Activated CD8-positive, alpha-beta memory T cell treated with anti-CD3 and anti-CD28 coated beads for 4 hours (primary cell): ENCODE results near the gene C8A.

ENCODE experiments used
- DNase-seq, 2 donors: peaks; one replicate each; pipeline ENCODE4 v3.0.0-alpha.2; 2020; ENCODE audit warnings: low read depth in 2 of 2

C8A gene

DNA sequence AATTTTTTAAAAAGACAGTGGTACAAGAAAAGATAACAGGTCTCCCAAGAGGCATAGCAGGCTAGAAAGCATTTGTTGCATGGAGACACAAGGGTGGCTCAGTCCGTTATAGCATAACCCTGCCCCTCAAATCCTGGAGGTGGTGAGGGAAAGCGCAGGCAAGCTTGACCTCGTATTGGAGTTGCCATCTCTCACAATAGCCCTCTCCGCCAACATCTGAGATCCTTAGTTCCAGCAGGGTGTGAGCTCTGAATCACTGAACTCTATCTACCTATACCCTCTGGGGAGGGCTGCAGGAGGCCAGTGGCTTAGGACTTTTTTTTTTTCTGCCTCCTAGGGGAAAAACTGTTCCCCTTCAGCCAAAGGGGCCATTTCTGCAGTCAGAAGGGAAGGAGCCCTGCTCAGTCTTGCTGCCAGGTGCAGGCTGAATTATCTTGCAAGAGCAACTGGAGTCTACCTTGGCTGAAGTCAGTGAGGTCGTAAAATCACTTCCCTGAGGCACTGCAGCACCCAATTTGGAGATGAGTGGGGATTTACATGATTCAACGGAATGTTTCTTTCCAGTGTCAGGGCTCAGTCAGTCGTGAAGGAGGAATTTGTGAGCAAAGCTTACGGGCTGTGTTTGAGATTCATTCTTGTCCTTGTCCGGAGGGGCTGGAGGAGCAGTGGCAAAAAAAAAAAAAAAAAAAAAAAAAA is 17.2 kb upstream of the C8A start:
- no peak for DNase-seq

DNA sequence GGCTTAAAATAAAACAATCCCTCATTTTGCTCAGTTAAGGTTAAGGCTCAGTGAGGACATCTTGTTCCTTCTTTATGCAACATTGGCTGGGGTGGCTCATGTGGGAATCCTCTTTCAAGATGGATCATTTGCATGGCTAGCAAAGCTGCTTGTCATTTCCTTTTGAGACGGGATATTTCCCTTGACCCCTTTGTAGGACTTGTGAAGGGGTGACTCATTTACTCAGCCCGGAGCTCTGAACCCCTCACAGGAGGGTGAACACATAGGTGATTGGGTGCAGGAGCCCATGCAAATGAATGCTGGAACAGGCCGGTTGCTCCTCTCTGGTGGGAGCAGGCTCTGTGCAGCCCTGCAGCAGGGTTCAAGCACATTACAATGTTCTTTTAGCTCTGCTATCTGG is 15.8 kb upstream of the C8A start:
- no peak for DNase-seq

DNA sequence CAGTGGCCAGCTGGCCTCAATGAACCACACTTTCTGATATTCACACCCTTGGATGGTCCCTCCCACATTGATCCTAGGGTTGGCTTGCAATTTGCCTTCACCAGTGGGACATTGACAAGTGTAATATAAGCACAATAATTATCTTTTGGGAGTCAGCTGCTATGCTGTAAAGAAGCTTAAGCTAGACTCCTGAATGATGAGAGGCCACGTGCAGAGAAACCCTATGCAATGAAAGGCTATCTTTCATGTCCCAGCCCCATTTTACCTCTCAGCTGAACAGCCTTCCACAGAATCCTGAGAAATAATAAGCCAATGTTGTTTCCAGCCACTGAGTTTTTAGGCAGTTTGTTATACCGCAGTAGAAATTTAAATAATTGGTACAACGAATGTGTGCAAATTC is 11.1 kb upstream of the C8A start:
- DNase-seq: no peak

DNA sequence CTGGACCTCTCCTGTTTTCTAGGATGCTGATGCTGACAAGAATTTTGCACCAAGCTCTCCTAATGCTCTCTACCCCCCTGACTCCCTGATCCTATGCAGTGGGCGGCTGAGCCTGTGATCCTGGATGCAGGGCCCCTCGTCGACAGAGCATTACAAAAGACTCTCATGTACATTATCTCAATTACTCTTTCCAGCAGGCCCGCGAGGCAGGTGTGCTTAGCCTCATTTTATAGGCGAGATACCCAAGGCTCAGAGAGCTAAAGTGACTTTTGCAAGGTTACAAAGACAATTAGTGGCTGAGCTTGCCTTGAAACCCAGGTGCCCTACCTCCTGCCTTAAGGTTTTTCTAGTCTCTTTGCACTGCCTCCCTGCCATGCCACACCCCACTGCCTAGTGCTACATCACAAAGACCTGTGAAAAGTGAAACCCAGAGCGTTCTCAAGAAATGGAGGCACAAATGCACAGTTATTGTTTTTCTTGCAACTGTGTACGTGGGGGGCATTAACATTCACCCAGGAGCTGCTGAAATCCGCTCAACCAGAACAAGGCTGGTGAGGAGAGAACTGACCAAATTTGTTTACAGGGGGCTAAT is 10.0 kb upstream of the C8A start:
- no peak for DNase-seq

DNA sequence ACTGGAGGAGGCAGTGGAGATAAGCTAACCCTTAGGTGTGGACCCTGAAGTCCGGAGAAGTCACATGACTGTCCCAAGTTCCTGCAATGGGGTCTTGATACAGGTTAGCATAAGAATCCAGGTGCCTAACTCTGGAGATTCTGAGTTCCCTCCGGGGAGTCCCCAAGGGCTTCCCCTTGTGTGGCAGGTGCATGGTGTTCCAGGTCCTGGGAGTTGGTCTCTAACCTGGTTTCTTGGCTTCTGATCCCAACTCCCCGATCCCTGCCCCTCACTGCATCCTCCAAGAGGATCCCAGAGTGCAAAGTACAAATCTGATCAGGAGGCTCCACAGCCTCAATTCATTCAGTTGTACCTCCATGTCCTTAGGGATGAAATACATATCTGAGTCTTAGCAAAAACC is 9.3 kb upstream of the C8A start:
- DNase-seq: no peak

DNA sequence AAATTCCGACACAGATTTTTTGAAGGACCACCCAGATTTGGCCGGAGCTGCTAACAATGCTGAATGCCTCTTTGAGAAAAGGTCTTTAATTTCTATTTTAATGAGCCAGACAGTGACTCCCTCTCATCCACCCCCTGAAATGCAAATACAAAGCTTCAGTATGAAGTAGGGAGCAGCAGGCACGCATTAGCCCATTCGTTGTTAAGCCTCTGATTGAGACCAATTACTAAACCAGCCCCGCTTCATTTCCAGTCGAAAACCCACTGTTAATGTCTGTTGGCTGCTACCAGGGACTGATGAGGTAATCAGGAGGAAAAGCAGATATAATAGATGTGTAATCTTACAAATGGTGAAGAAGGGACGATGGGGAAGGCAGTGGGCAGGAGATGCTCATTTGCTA is 4.8 kb upstream of the C8A start:
- DNase-seq: no peak

DNA sequence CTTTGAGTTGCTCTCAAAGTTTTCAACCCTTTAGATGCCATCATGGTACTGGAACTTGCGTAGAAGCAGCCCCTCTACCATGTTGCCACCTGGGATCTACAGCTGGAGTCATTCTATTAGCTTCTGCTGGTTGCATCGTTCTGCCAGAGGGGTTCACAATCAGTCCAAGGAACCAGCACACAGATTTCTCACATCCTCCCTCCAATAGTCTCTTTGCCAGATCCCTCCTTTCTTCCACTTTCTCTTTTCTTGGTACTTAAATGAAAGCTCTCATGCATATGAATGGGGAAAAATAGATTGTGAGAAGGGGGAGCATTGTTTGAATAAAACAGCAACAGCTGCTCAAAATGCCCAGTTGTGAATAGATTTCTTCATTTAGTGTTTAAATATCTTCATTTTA is 4.2 kb upstream of the C8A start:
- no peak for DNase-seq

DNA sequence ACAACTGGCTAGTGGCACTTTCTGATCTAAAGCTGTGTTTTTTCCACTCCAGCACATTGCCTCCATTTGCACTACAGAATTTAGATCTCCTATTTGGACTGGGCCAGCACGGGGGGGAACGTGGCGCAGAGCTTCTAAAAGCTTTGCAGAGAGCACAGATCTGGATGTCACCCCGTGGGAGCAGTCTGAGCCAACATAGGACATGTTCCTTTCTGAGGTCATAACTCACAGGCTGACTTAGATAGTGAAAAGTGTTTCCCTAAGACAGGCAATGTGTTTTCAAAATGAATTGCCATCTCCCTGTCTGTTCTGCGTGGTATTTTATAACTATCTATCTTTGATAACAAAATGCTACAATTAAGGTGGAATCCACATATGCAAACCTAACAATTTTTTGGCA is 3.7 kb upstream of the C8A start:
- DNase-seq: no peak

DNA sequence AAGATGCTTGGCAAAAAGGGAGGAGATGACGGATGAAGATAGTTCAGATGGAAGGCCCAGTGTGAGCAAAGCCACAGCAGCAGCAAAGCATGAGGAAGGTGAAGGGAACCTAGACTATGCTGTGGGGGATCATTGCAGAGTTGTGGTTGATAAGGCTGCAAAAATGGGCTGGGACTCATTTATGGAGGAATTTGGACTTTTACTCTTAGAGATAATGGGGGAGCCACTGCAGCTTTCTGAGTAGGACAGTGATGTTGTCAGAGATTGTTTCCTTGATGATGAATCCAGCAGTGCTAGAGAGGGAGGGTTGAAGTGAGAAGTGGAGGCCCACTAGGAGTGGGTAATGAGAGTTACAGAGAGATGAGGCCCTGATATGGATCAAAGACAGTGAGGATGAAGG is 2.1 kb upstream of the C8A start:
- DNase-seq: no peak

DNA sequence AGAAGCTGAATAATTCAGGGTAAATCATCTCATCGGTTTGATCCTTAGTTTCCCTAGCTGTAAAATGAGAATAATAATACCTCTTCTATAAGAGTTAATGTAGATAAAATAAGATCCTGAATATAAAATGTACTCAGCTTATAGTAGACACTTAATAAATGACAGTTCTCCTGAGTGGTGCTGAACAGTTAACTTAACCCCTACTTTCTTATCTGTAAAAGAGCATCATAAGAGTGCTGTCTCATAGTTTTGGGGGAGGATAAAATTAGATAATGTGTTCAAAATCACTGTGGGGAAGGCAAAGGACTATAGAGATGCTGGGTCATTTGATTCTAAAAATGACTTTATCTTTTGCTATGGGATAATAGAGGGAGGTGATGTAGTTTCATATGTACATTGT is 593 bp downstream of the C8A start:
- no peak for DNase-seq

DNA sequence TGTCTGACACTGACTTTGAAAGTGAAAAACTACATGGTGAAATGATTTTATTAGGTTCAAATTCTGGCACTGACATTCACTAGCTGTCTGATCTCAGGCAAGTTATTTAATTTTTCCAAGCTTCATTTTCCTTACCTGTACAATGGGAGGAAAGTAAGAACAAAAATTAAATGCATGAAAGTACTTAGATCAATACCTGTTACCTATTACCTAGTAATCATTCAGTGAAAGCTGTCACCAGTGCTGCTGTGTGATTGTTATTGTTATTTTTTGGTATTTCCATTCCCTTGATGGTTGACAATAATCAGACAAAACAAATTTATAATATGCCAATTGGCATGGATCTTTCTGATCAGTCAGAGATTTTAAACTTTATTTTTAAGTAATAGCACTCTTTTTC is 1.6 kb downstream of the C8A start:
- DNase-seq: no peak

DNA sequence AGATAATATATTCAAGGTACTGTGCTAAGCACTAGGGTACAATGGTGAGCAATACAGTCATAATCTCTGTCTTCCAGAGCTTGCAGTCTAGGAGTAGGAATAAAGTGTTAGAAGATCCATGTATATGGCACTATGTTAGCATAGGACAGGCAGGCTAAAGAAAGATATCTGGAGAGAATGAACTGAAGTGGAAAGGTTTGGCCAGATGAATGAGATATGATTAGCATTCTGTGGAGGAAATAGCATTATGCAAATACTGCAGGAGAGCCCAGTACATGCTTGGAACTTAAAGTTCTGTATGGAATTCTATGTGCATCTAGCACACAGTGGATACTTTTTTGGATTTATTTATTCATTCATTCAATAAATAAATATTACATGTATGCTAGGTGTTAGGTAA is 4.7 kb downstream of the C8A start:
- no peak for DNase-seq

DNA sequence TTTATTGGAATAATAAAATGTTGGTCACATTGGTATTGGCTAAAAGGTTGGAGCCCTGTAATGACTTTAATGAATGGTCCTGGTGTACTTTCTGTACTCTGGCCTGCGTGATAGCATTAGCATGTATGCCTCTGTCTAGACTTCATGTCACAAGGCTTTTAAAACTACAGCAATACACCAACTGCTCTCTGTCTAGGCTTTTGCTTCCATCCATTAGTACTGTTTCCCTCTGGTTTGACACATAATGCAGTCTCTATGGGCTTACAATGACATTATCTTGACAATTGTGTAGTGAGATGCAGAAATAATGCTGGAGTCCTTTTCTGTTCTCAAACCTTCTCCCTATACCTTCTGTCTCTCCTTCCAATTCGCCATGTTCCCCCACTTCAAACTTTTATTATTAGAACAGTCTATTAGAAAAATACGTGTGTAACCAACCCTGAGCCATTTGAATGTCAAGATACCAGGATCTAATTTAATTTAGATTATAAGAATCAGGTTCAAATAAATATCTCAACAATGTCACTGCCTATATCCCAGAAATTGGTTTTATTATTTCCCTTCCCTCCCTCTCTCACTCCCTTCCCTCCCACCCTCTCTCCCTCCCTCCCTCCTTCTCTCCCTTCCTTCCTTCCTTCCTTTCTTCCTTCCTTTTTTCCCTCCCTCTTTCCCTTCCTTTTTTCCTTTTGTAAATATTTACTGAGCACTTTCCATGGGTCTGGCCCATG is 8.8 kb downstream of the C8A start:
- no peak for DNase-seq

DNA sequence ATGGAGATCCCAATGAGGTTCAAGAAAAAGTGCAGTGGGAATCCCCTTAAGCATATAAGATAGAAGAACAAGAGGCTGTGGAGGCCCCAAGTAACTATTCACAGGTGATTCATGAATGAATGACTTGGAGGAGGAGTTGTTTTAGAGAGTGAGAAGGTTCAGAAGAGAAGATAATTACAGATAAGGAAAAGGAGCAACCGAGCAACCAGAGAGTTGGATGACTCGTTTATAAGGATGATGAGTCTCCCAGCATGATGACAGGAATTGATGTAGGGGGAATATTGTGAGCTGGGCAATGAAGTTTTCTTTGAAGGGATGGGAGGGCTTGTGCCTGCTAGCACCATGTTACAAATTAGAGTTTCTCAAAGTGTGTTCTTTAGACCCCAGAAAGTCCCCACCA is 9.8 kb downstream of the C8A start:
- DNase-seq: no peak

DNA sequence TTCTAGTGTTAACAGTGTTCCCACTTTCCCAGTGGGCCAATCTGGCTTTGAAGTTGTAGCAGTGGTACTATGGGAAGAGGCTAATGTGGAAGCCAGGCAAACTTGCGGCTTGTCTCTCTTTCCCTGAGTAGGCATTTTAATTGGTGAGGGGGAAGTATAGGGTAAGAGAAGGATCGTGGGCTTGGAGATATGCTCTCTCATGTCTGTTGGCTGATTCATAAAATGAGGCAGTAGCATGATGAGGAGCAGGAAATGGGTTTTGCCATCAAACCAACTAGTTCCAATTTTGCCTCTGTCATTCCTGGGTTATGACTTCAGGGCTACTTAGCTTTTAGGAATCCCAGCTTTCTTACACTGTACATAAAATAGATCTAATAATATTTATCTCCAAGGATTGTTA is 12.1 kb downstream of the C8A start:
- no peak for DNase-seq

DNA sequence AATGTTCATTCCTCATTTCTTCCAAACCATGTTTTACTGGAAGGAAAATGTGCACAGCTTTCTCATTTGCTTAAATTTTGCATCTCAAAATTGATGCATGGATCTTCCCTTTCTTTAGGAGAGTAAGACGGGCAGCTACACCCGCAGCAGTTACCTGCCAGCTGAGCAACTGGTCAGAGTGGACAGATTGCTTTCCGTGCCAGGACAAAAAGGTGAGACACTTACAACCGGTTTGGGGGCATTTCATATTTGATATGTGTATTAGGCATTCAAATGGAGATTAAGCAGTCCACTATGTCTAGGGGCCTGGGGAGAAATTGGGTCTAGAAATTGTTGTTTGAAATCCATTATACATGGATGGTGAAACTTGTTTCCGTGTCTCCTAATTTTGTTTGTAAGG is 12.9 kb downstream of the C8A start:
- no peak for DNase-seq

DNA sequence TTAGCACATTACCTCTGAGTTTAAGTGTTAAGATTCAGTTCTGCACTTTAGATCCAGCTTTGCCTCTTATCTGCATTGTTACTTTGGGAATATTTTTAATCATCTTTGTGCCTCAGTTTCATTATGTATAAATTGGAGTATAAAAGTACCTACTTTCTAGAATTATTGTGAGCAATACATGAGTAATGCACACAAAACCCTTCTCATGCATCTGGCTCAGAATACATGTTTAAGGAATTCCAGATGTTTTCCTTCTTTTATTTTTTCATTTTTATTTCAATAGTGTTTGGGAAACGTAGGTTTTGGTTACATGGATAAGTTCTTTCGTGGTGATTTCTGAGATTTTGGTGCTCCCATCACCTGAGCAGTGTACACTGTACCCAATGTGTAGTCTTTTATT is 14.2 kb downstream of the C8A start:
- DNase-seq: no peak

DNA sequence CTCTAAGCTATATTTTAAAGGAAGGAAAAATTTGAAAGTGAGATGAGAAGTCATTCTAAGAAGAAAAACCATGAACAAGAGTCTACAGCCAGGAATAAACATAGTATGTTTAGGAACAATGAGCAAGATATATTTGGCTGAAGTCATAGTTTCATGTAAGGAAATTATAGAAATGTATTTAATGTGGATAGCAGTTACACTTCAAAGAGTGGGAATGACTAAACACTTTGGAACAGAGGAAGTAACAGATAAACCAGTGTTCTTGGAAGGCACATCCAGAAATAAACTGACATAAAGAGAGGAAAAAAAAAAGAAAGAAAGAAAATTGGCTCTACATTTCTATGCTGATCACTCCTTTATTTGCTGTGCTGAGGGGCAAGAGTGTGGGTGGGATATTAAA is 18.0 kb downstream of the C8A start:
- DNase-seq: no peak

DNA sequence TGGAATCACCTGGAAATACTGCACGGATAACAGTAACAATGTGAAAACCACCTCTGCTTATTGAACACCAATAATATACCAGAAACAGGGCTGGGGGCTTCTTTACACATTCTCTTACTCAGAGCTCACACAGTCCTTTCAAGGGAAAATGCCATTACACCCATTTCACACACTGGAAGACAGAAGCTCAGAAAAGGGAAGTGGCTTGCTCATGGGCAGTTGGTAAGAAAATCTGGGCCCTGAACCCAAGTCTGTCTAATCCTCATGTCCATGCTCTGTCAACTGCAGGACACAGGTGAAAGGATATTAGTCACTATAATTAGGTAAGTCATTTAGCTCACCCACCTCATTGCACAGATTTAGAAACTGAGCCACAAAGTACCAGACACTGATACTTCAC is 18.6 kb downstream of the C8A start:
- DNase-seq: no peak

DNA sequence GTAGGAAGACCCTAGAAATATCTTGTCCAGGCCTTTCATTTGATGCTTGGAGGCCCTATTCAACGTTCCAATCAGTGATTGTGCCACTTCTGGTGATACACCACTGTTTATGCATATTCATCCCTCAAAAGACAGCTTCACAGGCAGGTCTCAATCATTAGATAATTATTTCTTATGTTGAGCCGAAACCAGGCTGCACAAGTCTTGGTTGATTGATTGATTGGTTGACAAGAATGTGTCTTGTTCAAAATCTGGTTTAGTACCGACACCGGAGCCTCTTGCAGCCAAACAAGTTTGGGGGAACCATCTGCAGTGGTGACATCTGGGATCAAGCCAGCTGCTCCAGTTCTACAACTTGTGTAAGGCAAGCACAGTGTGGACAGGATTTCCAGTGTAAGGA is 20.1 kb downstream of the C8A start:
- DNase-seq: no peak

DNA sequence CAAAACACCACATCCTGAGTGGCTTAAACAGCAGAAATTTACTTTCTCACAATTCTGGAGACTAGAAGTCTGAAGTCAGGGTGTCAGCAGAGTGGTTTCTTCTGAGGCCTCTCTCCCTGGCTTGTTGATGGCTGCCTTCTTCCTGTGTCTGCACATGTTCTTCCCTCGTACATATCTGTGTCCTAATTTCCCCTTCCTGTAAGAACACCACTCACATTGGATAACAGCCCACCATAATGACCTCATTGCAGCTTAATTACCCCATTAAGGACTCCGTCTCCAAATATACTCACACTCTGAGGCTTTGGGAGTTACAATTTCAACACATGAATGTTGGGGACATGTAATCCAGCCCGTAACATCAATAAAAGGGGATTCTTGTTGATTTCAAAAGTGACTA is 23.4 kb downstream of the C8A start:
- no peak for DNase-seq

DNA sequence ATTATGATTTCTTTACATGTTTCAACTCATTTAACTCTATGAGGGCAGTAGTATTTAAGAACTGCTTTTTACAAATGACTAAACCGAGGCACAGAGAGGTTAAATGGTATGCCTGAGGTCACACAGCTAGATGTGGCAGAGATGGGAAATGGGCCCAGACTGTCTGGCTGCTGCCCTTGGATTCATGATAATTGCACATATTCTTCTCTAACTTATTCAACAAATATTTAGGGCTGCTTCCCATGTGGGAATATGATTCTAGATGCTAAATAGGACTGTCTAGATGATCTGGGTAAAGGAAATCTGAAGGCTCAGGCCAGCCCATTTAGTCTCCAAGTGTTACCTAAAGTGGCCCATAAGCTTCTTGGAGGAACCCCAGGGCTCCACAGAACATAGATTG is 26.2 kb downstream of the C8A start:
- DNase-seq: no peak

DNA sequence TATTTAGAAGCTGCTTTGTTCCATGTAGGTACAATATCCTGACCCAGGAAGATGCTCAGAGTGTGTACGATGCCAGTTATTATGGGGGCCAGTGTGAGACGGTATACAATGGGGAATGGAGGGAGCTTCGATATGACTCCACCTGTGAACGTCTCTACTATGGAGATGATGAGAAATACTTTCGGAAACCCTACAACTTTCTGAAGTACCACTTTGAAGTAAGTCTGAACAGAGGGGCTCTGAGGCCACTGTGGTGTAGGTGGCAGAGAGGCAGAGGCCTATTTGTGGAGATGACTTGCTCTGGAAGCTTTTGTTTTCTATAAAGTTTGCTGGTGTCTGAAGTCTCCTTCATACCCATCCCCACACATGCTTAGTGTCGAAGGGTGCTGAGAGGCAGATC is 26.8 kb downstream of the C8A start:
- DNase-seq: no peak

DNA sequence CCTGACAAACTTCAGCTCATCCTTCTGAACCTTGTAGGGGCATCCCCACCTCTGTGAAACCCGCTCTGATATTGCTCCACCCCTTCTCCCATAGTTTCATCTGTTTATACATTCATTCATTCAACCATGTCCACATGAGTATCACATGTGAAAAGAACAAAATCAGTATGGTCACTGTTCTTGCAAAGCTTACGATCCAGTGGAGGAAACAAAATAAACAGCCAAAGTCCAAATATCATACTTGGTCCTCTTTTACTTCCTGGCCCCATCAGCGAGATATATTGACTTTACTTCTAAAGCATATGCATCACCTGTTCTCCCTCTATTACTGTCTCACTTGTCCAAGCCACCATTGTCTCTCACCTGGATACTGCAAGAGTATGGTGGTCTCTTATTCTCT is 35.6 kb downstream of the C8A start:
- no peak for DNase-seq
